CD4-positive, alpha-beta T cell treated with Interleukin-6 for 4 hours (primary cell): ENCODE results near the gene ASRGL1.

ENCODE experiments used
- DNase-seq: peaks from one replicate; pipeline ENCODE4 v3.0.0-alpha.2; 2020; ENCODE audit warnings: mixed read lengths

ASRGL1 gene

GRCh38 chr11:62394825-62395538 is 57.7 kb downstream of the ASRGL1 start:
- peak; percentile 58 for DNase-seq

GRCh38 chr11:62395885-62396551 is 58.8 kb downstream of the ASRGL1 start:
- DNase-seq: no peak

- no peak for DNase-seq
Measured at GRCh38 chr11:62398011-62398994, 61.1 kb downstream of the ASRGL1 start.

GRCh38 chr11:62399172-62399877 is 62.1 kb downstream of the ASRGL1 start:
- DNase-seq: peak; percentile 41

GRCh38 chr11:62399878-62400266 is 62.6 kb downstream of the ASRGL1 start:
- no peak for DNase-seq

GRCh38 chr11:62400281-62400680 is 63.0 kb downstream of the ASRGL1 start:
- no peak for DNase-seq

- no peak for DNase-seq
Measured at GRCh38 chr11:62400760-62401159, 63.5 kb downstream of the ASRGL1 start.

- no peak for DNase-seq
Measured at GRCh38 chr11:62401356-62401755, 64.1 kb downstream of the ASRGL1 start.

GRCh38 chr11:62401811-62402210 is 64.6 kb downstream of the ASRGL1 start:
- DNase-seq: no peak

- DNase-seq: peak; percentile 79
Measured at GRCh38 chr11:62402226-62402959, 65.1 kb downstream of the ASRGL1 start.

- no peak for DNase-seq
Measured at GRCh38 chr11:62402960-62403730, 65.9 kb downstream of the ASRGL1 start.

GRCh38 chr11:62404435-62404834 is 67.2 kb downstream of the ASRGL1 start:
- no peak for DNase-seq

GRCh38 chr11:62404901-62405300 is 67.7 kb downstream of the ASRGL1 start:
- DNase-seq: no peak

- DNase-seq: no peak
Measured at GRCh38 chr11:62406034-62406433, 68.8 kb downstream of the ASRGL1 start.

- DNase-seq: no peak
Measured at GRCh38 chr11:62409831-62410230, 72.6 kb downstream of the ASRGL1 start.

- no peak for DNase-seq
Measured at GRCh38 chr11:62410972-62411371, 73.7 kb downstream of the ASRGL1 start.

- no peak for DNase-seq
Measured at GRCh38 chr11:62411524-62411923, 74.3 kb downstream of the ASRGL1 start.

- DNase-seq: no peak
Measured at GRCh38 chr11:62413060-62413696, 75.9 kb downstream of the ASRGL1 start.

GRCh38 chr11:62416596-62416995 is 79.3 kb downstream of the ASRGL1 start:
- no peak for DNase-seq

- no peak for DNase-seq
Measured at GRCh38 chr11:62418136-62418535, 80.9 kb downstream of the ASRGL1 start.

- DNase-seq: no peak
Measured at GRCh38 chr11:62418733-62419132, 81.5 kb downstream of the ASRGL1 start, which contains the start of gene SCGB1A1. Gene SCGB1A1 (plus strand): TSS chr11:62419033. CDS start chr11:62419096, 63 bp downstream.
